Measurements from ENCODE around the gene C4BPA.

GRCh38 chr1:207063014-207063413 is 41.0 kb upstream of the C4BPA start:
- no peak for TF ChIP-seq CTCF (IDR thresholded peaks at IDR 0.05)
- no peak for TF ChIP-seq POLR2AphosphoS5 (IDR thresholded peaks at IDR 0.05)
- TF ChIP-seq POLR2A (IDR thresholded peaks at IDR 0.05), result no peak
